ENCODE measurements around the gene SLC9A7.

- TF ChIP-seq HNRNPH1 (optimal IDR thresholded peaks at IDR 0.05; ENCODE audit: low read depth, low read length) (no peak), ZNF138 (CRISPR knock-in tag; IDR thresholded peaks at IDR 0.05; ENCODE audit: low read depth) (no peak), NFE2L2 (IDR thresholded peaks at IDR 0.05; ENCODE audit: low read length) (no peak), SCMH1 (CRISPR knock-in tag; IDR thresholded peaks at IDR 0.05; ENCODE audit: borderline replicate concordance) (no peak)
Observed at GRCh38 chrX:46793386-46794143, 34.6 kb upstream of the SLC9A7 start.

Measured in HepG2 (cell line).